Activated CD8-positive, alpha-beta memory T cell treated with anti-CD3 and anti-CD28 coated beads for 4 hours (primary cell): Measurements from ENCODE around the gene SLC29A2.
"Not testable (repeated sequence)": the region's sequence is repeated elsewhere in the genome, so short reads cannot be mapped to it uniquely, and the experiment has no call there.

Experiments used
- DNase-seq, 2 donors: peaks; one replicate each; pipeline ENCODE4 v3.0.0-alpha.2; 2020; ENCODE audit warnings: low read depth in 2 of 2

Gene SLC29A2

DNA sequence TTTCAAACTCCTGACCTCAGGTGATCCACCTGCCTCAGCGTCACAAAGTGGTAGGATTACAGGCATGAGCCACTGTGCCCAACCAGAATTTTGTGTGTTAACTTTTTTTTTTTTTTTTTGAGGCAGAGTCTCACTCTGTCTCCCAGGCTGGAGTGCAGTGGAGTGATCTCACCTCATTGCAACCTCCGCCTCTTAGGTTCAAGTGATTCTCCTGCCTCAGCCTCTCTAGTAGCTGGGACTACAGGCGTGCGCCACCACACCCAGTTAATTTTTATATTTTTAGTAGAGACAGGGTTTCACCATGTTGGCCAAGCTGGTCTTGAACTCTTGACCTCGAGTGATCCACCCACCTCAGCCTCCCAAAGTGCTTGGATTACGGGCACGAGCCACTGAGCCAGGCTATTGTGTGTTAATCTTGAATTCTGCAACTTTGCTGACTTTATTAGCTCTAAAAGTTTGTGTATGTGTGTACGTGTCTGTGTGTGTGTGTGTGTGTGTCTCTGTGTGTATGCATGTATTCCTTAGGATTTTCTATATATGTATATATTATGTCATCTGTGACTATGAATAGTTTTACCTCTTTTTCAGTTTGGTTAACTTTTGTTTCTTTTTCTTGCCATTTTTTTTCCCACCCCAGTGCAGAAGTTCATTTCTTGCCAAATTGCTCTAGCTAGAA is 20.9 kb downstream of the SLC29A2 start:
- DNase-seq: not testable (repeated sequence)

DNA sequence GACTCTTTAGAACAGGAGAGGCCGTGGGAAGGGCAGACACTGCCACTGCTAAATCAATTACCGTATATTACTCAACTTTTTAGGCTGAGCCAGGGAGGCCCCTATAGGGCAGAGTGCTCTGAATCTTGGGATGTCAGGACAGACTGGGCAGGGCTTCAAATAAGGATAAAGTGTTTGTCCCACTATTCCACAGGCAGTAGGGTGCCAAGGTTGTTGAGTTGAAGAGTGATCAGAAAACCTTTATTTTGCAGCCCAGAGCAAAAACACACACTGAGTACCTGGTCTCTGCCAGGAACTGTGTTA is 22.5 kb downstream of the SLC29A2 start:
- DNase-seq: no peak

DNA sequence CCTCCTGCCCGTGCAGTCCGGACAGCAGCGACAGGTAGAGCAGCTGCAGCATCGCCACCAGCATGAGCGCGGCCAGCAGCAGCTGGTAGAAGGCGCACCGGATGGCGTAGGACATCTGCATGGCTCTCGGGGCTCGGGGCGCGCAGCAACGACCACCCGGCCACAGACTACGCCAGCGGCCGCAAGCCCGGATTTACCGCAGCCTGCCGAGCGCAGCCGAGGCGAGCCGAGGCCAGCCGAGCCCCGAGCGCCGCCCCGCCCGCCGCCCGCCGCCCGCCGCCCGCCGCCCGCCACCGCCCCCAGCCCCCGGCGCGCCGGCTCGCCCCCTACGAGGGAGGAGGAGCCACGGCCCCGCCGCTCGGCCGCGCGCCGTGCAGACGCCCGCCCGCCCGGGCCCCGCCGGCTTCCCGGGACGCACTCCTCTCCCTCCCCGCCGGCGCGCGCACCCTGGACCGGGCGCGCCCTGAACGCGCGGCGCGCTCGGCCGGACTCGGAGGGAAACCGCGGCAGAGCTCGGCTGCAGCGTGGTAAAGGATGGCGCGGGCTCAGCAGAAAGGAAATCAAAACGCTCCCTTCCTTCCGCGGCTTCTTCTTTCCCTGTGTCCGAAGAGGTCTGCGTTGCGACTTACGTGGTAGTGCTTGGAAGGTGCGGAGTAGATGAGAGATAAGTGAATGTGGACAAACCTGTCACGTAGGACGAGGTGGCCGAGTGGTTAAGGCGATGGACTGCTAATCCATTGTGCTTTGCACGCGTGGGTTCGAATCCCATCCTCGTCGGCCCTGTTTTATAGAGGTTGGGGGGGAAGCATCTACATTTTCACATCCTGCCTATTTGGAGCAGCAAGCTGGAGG is 23.9 kb downstream of the SLC29A2 start, which contains the start of gene B4GAT1:
Gene B4GAT1, minus strand, starts transcription at position 205 of the 852 bp plus-strand sequence. Its CDS starts 84 bp downstream, at position 121.
- peak; percentile 59 to 64 for DNase-seq

DNA sequence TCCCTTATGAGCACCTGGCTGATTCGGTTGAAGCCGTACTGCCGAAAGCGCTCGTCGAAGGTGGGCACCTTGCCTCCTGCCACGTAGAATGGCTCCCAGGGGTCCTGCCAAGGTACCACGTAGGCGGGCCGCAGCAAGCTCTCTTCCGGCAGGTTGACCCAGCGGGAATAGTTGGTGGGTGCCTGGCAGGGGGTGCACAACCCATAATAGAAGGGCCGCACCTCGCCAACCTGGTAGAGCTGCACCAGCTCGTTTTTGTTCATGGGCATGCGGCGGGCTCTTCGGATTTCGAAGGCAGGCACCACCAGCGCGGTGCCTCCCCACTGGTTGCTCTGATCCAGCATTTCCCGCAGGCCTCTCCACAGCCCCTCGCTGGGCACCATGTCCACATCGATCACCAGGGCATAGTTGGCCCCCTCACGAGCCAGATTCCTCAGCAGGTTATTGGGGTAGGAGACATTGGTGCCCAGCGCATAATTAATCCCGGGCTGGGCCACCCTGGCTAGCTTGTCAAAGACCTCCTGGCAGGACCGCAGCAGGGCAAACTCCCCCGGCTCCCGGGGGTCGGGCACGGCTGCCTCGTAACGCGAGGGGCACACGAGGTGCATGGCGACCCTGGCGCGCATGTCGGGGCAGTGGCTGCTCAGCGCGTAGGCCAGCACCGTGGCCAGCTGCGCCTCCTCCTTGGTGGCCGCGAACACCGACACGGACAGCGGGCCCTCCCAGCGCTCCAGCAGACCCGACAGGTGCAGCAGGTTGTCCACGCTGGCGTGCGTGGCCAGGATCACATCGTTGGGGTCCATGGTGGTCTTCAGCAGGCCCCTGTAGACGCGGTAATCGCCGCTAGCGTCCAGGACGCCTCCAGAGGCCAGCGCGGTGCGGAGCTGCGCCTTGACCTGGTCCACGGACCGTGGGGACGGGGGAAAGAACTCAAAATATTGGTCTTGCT is 24.8 kb downstream of the SLC29A2 start:
- DNase-seq: no peak

DNA sequence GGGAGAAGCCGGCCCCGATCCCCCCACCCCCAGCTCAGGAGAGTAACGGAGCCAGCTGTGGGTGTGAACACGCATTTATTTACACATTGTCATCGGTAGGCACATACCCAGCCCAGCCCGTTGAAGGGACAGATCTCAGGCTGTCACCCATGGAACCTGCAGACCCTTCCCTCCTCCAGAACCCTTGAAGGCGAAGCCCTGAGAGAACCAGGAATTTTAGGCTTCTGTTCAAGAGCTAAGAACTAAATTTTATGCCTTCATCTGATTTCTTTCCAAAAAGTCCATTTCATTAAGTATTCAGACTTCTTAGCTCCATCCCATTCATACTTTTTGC is 26.3 kb downstream of the SLC29A2 start:
- no peak for DNase-seq

DNA sequence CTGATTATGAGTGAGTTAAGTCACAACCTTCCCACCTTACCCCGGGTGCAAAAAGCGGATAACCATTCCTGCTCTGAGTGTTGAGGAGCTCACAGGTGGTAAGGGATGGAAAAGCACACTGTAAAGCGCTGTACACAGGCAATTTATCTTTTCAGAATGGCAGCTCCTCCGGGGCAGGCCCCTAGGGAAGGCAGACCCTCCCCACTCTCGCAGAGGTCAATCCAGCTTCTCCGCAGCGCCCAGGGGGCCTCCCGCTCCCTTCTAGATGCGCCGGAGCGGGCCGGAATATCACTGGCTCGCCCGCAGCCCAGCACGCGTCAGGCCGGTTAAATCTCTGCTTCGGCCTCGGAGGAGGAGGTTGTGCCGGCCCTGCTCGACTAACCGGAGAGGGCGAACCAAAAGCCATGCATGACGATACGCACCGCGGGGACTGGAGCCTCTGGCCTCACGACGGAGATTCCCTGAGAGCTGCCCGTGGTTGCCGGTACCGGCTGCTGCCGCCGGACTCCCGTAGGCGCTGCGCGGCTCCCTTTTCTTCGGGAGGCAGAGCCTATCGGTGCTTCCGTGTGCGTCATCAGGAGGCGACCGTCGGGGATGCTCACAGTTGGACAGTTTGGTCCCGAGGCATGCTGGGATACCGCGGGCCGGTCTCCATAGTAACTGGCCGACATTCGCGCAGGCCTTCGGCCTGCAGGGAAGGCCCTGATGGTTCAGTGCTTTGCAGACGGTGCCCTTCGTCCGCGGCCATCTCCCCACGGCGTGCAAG is 26.8 kb downstream of the SLC29A2 start, which contains the start of gene BRMS1:
Gene BRMS1, minus strand, starts transcription at position 555 of the 766 bp plus-strand sequence. CDS start 2,870 bp downstream, outside the sequence.
- DNase-seq: peak; percentile 92 to 95

DNA sequence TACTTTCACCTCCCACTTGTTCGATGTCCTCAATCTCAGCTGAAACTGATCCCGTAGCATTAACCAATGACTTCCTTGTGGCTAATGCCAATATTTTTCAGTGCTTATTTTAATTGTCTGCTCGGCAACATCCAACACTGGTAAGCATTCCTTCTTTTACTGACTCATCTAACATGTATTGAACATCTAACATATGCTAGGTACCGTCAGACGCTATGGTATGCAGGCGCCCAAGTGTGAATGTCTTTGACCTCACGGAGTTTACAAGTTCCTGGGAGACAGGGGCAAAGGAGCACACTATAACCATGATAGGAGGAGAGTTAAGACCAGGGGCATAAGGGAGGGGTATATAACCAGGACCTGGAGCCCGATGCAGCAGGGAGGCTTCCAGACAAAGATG is 28.4 kb downstream of the SLC29A2 start:
- no peak for DNase-seq

DNA sequence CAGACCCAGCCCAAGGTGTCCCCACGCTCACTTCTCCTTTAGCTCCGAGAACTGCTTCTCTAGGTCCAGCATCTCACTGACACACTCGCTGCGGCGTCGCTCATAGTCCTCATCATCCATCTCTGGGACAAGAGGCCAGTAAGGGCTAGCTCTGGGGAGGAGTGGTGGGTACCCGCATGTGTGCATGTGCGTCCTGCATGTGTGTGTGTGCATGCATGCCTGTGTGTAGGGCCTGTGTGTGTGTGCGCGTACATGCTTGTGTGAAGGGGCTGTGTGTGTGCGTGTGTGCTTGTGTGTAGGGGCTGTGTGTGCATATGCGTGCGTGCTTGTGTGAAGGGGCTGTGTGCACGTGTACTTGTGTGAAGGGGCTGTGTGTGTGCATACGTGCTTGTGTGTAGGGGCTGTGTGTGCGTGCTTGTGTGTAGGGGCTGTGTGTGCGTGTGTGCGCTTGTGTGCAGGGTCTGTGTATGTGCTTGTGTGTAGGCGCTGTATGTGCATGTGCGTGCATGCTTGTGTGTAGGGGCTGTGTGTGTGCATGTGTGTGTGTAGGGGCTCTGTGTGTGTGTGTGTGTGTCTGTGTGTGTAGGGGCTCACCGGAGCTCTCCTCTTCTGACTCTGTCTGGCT is 29.9 kb downstream of the SLC29A2 start:
- DNase-seq: no peak

DNA sequence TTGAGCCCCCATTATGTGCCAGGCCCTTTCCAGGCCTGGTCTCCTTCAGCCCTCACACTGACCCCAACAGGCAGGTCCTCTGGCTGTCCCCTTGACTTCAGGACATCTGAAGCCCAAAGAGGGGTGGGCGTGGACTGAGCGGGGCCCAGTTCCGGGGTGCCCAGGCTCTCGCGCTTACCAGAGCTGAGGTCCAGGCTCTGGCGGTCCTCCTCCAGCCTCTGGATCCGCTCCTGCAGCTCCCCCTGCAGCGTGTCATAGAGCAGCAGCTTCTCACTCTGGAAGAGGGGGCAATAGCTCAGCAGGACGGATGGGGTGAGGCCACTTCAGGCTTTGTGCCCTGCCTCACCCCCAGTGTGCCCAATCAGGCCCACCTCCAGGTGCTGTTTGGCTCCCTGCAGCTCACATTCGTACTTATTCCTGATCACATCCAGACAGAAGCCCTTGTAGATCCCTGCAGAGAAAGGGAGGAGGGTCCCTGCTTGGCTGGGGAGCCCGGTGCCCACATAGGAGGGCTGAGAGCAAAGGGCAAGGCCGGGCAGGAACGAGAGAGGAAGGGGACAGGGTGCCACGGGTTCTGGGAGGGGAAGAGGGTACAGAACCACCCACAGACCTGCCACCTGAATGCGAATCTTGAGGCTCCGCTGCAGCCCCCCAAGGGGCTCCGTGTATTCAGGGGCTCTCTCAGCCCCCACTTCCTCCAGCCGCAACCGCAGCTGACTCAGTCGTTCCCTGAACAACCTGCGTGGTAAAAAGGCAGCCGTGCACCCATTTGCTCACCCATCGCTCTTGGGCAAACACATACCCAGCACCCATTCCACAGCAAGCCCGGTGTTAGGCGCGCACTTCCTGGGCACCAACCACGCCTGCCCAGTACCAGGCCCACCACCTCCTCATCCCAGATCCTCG is 30.7 kb downstream of the SLC29A2 start:
- DNase-seq: no peak

DNA sequence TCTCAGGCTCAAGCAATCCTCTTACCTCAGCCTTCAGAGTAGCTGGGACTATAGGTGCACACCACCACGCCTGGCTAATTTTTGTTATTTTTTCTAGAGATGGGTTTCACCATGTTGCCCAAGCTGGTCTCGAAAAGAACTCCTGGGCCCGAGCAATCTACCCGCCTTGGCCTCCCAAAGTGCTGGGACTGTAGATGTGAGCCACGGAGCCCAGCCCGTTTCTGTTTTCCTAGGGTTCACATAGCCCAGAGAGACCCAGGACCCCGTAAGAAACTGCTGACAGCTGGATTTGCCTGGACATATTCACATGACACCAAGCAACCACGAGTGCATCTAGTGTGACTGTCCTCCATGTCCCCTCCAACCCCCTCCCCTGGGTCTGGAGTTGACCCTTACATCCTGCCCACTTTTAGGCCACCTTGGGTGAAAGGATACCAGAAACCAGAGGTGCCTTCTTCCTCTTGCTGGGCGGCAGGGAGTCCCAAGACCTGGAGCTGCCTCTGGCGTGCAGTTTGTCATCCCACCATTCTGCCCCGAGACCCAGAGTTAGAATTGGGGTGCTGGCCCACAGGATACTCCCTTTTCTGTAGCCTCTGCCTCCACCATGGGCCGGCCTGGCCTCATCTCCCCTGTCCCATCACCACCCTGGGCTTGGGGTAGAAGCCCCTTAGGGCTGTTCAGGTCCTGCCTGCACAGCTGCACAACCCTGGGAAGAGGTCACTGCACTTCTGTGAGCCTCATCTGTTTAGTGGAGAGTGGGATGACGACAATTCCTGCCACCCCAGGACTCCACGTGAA is 31.7 kb downstream of the SLC29A2 start:
- no peak for DNase-seq

DNA sequence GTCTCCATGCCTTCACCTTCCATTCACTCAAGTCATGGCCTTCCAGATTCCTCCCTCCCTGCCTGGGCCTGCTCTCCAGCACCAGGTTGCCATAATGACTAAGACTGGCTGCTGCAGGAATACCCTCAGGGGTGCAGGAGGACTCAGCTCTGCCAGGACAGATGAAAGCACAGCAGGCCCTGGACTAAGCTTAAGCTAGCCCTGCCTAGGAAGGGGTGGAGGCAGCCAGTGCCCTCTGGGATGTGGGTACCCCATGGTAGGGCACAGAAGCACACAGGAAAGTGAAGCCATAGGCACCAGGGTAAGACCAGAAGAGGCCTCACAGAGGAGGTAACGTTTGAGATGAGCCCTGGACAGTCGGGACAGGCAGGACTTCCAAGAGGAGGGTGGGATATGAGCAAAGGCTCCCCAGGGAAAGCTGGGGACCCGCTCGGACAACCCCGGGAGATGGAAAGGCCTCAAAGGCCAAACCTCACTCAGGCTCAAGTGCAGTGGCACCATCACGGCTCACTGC is 32.3 kb downstream of the SLC29A2 start:
- no peak for DNase-seq

DNA sequence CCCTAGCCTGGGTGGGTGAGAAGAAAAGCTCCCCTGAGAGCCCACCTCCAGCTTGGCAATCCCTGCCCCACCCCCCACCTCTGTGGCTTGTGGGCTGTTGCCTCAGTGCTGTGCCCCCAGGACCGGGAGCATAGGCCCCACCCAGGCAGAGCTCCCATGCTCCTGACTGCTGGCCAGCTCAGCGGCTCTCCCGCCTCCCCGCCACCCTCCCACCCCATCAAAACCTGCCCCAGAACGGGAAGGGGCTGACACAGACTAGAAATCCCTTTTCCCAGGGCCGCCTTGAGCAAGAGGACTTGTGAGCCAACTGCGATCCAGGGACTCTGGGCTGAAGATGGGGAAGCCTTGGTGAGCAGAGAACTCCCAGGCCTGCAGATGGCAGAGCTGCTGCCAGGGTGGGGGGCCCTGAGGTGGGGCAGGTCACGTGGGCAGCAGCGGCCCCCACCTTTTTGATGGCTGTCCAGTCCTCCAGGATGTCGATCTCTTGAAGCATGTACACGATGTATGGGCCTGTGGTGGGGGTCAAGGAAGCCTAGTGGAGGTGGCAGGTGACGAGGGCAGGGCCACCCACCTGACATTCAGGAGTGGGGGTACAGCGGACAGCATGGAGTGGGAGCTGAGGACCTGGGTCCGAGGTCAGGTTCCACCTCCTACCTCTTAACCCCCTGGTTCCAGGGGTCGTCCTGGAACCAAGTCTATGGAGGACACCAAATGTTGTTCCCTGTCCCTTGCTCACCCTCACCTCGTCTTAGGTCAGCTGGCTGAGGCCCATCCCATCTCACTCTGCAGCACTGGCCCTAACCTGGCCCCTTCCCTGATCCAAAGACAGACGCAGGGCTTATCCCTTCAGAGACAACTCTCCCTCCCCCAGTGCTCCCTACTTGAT is 33.0 kb downstream of the SLC29A2 start:
- DNase-seq: no peak

DNA sequence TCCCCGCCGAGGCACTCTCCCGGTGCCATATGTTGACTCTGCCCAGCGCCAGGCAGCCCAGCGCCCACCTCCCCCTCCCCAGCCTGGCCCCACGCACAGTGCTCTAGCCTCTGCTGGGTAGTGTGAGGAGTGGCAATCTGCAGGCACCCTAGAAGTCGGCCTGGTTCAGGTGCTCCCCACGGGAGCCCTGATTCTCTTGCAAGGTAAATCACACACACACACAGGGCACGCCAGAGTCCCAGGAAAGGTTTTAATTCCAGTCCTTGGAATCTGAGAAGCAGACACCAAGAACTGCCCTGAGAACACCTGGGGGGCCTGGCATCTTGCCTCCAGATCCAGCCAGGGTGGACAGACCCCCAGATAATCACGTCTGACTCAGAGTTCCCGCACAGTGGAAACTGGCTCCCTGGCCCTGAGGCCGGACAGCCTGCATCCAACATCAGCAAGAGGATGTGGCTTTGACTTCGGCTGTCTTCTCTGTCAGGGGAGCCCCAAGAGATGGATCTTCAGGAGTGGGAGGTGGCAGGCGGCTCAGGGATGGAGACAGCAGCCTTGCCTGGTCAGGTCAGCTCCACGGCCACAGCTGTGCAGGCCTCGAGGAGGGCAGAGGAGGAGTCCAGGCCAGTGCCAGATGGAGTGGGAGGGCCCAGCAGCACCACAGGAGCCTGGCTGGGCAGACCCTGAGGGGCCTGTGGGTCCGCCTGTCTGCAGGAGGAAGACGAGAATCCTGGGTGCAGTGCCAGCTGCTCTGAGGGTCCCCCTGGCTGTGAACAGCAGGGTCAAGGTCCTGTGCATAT is 34.3 kb downstream of the SLC29A2 start:
- DNase-seq: no peak

DNA sequence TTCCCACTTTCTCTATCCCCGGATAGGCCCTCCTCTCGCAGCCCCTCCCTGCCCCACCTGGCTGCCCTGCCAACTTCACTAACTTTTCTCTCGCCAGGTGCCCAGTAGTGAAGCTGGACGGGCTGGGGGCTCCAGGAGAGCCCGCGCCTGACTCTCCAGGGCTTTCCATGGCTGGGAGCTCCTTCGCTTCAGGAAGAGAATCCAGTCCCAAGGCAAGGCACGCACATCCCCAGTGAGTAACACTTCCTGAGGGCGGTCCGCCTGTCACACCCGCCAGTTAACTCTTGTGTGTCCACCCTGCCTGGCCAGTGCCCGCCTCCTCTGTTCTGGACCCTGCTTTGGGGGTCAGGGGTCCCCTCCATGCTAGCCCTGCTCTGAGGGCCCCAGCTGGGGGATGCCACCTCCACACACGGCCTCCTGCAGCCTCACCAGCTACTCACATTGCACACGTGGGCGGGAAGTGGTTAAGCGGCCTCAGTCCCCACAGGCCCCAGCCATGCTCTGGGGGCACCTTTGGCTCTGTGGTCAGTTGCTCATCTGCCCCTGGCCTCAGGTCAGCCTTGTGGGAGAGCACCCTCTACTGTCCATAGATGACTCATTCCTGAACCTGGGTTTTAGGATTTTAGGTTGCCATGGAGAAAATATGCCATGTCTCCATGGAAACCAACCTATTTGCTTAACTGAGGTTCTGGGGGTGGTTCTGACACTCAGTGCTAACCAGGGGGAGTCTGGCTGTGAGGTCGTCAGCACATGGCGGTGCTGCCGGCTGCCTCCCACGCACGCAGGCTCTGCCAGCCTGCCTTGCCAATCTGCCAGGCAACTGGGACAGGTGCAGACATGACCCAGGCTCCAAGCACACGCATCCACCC is 35.1 kb downstream of the SLC29A2 start, which contains the start of gene RIN1:
Gene RIN1, minus strand, starts transcription at position 201 of the 869 bp plus-strand sequence. Its CDS starts 32 bp downstream, at position 169.
- DNase-seq: peak in 1 of 2 donors; percentile 35

DNA sequence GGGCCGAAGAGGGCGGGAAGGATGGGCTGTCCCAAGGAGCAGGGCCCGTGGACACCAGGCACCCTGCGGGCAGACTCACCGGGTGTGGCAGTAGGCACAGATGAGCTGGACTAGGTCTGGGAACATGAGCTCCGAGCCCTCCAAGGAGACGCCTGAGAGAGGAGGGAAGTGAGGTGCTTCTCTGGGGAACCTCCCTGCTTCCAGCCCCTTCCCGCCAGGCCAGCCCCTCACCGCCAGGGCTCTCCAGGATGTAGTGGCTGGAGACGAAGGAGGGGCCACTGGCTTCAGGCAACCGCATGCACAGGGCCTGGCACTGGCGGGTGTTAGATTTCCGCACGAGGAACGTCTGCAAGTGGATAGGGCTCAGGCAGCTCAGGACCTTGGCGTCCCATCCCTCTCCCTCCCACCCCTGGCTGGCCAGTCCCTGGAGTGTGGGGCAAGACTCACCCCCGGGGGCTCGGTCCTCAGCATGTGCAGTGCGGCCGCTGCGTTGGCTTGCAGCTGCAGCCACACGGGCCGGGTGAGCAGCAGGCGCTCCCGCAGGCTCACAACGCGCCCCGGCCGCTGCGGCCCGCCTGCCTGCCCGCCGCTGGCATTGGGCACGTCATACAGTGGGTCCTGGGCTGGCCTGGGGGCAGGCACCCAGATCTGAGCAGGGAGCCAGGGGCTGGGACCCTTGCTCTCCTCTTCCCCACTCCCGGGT is 35.9 kb downstream of the SLC29A2 start:
- no peak for DNase-seq
